ENCODE measurements around the gene PSD2.

Gene PSD2

DNA sequence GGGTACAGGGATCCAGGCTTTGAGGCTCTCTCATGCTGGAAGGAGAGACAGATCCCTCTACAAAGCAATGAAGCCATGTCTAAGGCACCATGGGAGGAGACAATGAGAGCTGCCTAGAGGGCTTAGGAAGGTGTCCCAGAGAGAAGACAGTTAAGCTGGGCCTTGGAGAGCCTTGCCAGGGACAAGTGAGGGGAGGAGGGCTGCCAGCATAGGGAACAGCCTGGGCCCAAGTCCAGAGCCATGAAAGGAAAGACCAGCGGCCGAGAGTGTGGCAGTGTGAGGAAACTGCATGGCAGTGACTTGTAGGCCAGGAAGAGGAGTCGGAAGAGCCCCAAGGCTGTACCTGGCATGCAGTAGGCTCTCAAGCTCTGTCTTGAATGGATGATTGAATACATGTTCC, 88.5 kb downstream of the PSD2 start:
- DNase-seq = no peak

DNA sequence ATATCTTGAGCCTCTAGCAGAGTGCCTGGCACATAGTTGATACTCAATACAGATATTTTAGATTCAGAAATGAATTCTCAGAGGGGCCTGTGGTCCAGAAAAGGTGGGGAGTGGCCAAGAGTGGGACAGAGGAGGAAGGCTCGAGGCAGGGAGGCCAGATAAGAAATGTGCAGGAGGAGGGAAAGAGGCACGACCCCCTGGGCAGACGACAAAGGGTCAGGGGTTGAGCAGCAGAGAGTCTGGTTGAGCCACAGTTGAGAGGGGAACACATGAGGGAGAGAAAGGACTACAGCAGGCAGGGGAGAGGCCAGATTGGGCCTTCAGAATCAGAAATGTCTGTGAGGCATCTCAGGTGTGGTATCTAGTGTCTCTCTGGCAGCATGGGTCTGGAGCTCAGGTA, 89.1 kb downstream of the PSD2 start:
- DNase-seq = no peak

DNA sequence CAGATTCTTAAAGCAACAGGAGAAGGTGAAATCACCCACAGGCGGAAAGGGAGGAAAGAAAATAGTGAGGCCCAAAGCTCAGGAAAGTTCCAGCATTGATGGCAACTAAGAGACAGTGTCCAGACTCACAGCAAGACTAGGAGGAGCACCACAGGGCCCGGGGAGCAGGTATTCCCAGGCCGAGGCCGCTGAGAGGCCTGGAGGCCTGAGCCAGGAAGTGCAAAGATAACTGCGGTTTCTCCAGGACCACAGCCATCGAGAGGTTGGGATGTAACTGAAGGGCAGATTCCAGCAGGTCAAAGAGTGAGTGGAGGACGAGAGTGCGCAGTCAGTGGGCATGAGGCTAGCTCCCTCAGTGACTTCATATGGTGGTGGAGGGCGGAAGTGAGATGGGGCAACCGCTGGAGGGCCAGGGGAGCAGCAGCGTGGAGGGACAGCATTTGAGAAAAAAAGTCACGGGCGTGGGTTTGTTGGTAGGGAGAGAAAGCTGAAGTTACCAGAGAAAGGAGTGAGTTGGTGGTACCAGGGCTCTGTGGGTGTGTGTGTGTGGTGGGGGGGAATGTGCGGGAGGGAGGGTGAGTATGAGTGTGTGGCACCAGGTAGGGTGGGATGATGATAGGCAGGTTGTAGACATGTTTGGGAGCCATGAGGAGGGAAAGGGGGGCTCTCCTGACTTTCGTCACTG, 89.7 kb downstream of the PSD2 start:
- no peak for DNase-seq

DNA sequence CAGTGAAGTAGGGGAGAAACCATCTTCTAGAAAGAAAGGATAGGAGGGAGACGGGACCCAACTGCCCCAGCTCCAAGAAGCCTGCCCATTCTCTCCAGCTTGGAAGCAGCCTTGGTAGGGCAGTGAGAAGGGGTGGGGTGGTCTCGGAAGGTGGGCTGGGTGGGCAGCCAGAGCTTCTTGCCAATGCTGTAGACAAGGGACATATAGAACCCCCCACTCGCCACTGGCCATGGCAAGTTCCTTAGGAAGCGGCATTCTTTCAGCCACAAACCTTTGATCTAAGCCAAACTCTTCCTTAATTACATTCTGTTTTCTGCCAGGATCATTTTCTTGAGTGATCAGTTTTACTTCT, 90.2 kb downstream of the PSD2 start:
- no peak for DNase-seq

DNA sequence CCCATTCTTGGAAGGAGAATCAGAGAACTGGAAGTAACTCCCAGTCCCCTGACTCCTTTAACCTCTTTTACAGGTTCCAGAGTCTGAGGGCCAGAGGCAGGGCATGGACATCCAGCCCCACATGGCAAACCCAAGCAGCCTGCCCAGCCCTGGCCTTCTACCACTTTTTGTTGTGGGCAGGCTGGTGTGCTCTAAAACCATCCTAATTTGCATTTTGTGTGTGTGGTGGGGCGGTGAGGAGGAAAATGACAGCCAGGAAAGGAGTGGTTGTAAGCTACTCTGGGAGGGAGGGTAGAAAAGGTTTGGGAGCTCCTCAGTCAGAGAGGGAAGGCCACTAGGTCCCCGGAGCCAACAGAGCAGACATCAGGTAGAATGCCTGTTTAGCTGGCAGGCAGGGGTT, 90.6 kb downstream of the PSD2 start:
- no peak for DNase-seq

DNA sequence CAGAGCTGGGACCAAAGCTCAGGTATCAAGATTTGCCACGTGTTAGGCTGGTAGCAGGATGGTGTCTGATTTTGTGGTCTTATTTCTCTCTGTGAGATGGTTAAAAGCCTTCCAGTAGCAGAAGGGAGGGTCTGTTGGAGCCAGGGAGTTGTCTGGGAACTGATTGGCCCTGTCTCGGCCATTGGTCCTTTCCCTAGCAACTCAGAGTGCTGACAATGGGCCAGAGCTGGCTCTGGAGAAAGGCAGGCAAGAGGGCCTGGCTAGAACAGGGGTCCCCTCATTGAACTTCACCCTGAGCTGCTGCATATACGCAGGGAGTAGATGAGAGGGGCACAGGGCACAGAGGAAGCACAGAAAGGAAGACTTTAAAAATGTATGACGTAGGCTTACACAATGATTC, 92.8 kb downstream of the PSD2 start:
- no peak for DNase-seq

DNA sequence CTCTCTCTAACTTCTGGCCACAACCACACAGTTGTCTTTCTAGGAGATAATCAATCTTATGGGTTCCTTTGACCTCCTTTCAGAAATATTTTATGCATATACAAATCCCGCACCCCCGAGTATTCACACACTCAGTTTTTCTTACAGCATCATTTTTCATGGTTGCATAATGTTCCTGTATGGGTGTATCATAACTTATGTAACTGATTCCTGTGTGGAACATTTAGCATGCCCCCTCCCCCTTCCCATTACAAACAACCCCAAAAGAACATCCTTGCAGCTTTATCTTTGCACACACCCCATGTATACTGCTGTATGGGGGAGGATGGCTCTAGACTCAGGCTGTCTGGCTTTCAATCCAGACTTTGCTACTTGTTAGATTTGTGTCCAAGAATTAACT, 93.8 kb downstream of the PSD2 start:
- no peak for DNase-seq

DNA sequence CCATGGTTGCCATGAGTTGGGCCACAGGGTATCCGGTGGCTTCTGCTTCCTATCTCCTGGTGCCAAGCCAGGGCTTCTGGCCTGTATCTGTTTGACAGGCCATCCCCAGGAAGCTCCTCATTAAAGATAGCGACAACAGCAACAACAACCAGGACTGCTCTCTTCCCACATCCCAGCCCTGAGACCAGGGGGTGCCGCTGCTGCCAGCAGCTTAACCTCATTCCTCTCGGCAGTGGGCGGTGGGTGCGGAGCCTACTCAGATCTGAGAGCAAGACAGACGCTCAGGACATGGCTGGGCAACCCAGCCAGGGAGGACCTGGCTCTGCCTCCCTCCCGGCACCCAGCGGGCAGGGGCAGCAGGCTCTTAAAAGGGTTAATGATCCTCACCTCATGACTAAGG, 98.3 kb downstream of the PSD2 start:
- no peak for DNase-seq

Measured in DMS153 (cell line).